Colonic mucosa (tissue), 4 donors: ENCODE results near the gene BIK. TPM values are rescaled to one million over a fixed set of nuclear protein-coding genes. Genes with fewer than 3 reads are reported as not detected.
"Not testable (repeated sequence)": the region's sequence is repeated elsewhere in the genome, so short reads cannot be mapped to it uniquely, and the experiment has no call there.

Experiments
- DNase-seq: peaks from one replicate; pipeline ENCODE4 v3.0.0-alpha.2; 2020
- H3K27ac ChIP-seq: fragments of 200-600 bp; one replicate; pipeline ENCODE4 v1.8.0; 2021
- H3K27me3 ChIP-seq: fragments of 200-600 bp; one replicate; pipeline ENCODE4 v1.8.0; 2021
- H3K36me3 ChIP-seq: fragments of 200-600 bp; one replicate; pipeline ENCODE4 v1.8.0; 2021
- H3K4me1 ChIP-seq: fragments of 200-600 bp; one replicate; pipeline ENCODE4 v1.8.0; 2021; ENCODE audit warnings: mild to moderate bottlenecking
- H3K4me3 ChIP-seq: fragments of 200-600 bp; one replicate; pipeline ENCODE4 v1.8.0; 2021
- H3K9ac ChIP-seq, 2 donors: one replicate each; pipeline ENCODE4 v1.7.0; 2013; ENCODE audit warnings: control low read depth in 2 of 2, low read depth in 2 of 2, low read length in 2 of 2
- H3K9me3 ChIP-seq: fragments of 200-600 bp; one replicate; pipeline ENCODE4 v1.8.0; 2021
- CTCF ChIP-seq: fragments of 200-600 bp; IDR thresholded peaks from one replicate; pipeline ENCODE4 v1.8.0; 2022; ENCODE audit warnings: antibody characterized with exemption, mild to moderate bottlenecking
- intact Hi-C: fragments of 100-400 bp; cut with DNase I; formaldehyde crosslinking; loops from one replicate; pipeline ENCODE4 v1.14.1; 2022
- total RNA-seq, 2 donors: library from RNA; stranded (reverse); fragmentation: NEBNext Ultra II Directional in 1 of 2; extraction: Animal tissue kit (Norgen Biotek cat#: 25700) in 1 of 2; gene quantifications; one replicate each; pipeline ENCODE4 v1.2.1, GENCODE V29; 2021
- donor health status: healthy.
- donor health status: DM: no; HTN: no; CAD: no.
- donor health status: DM: no; HTN: no; CAD: no.

BIK gene
- total RNA-seq, 2 donors from 2014 or later: 29.5 to 31.4 TPM

DNA sequence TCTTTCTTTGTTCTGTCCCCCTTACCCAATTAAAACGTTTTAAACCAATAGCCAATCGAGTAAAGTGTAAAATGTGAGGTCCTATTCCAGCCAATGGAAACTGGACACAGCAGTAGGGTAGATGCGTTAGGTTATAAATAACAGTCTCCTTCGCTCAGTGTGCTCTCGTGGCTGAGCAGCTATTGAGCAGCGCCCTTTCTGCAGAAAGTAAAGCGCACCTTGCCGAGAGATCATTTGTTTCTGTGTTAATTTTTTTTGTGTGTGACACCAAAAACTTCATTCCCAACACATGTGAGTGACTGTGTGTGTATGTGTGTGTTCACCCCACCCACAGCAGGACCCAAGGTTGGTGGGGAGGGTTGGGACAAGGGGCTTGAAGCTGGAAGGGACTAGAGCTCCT is 14.1 kb upstream of the BIK start:
- intact Hi-C loops: no loop called here
- DNase-seq: no peak
- Histone ChIP-seq H3K36me3 (no peaks in the 10 kb centered on the region), H3K27ac (no peak overlapping the region), H3K4me3 (no peak overlapping the region), H3K9me3 (no peaks in the 10 kb centered on the region), H3K27me3 (no peaks in the 10 kb centered on the region), H3K4me1 (no peaks in the 10 kb centered on the region), H3K9ac (no peak overlapping the region)
- TF ChIP-seq CTCF: no peak

GRCh38 chr22:43098356-43098755 is 12.2 kb upstream of the BIK start:
- intact Hi-C loops: no loop called here

DNA sequence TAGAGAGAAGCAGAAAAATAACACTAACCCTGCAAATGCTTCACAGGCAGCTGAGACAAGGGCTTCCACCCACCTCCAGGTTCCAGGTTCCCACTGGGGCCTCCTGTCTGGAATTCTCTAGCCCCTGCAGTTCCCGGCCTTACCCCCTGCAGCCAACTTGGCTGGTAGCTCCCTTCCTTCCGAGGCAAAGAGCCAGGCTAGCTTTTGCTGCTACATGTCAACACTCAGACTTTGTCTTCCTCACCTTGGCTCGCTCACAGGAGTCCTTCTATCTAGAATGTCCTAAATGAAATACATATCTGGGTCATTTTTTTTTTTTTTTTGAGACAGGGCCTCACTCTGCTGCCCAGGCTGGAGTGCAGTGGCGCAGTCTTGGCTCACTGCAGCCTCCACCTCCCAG is 11.5 kb upstream of the BIK start:
- no peaks in the 10 kb centered on the region for H3K4me1 ChIP-seq
- H3K4me3 ChIP-seq: no peak overlapping the region
- DNase-seq: no peak
- no peak for TF ChIP-seq CTCF
- H3K27me3 ChIP-seq: no peaks in the 10 kb centered on the region
- H3K36me3 ChIP-seq: no peaks in the 10 kb centered on the region
- H3K9me3 ChIP-seq: no peaks in the 10 kb centered on the region
- intact Hi-C loops: no loop called here
- H3K9ac ChIP-seq: no peak overlapping the region
- H3K27ac ChIP-seq: no peak overlapping the region

More at GRCh38 chr22:43098356-43098755, 12.2 kb upstream of the BIK start:
- Histone ChIP-seq H3K9ac (no peak overlapping the region), H3K9me3 (no peaks in the 10 kb centered on the region), H3K4me1 (no peaks in the 10 kb centered on the region), H3K27me3 (no peaks in the 10 kb centered on the region), H3K4me3 (no peak overlapping the region), H3K36me3 (no peaks in the 10 kb centered on the region), H3K27ac (no peak overlapping the region)
- no peak for DNase-seq
- no peak for TF ChIP-seq CTCF

- no peak overlapping the region for H3K4me3 ChIP-seq
- H3K27ac ChIP-seq: no peak overlapping the region
- intact Hi-C loops: no loop called here
- no peaks in the 10 kb centered on the region for H3K9me3 ChIP-seq
- no peak for DNase-seq
- H3K4me1 ChIP-seq: no peaks in the 10 kb centered on the region
- no peak for TF ChIP-seq CTCF
- no peaks in the 10 kb centered on the region for H3K27me3 ChIP-seq
- H3K36me3 ChIP-seq: no peaks in the 10 kb centered on the region
- H3K9ac ChIP-seq: no peak overlapping the region
These were observed 10.3 kb upstream of the BIK start for GRCh38 chr22:43100225-43100624.

- Histone ChIP-seq H3K4me3 (no peak overlapping the region), H3K27ac (no peak overlapping the region), H3K4me1 (no peaks in the 10 kb centered on the region), H3K36me3 (no peaks in the 10 kb centered on the region), H3K9me3 (no peaks in the 10 kb centered on the region), H3K9ac (no peak overlapping the region), H3K27me3 (no peaks in the 10 kb centered on the region)
- DNase-seq: no peak
- no peak for TF ChIP-seq CTCF
- intact Hi-C loops: no loop called here
These were observed 9.2 kb upstream of the BIK start for GRCh38 chr22:43101306-43101705.

- intact Hi-C loops, H3K27ac ChIP-seq, DNase-seq: not testable (repeated sequence)
These were observed 6.4 kb upstream of the BIK start for GRCh38 chr22:43104056-43104625.

DNA sequence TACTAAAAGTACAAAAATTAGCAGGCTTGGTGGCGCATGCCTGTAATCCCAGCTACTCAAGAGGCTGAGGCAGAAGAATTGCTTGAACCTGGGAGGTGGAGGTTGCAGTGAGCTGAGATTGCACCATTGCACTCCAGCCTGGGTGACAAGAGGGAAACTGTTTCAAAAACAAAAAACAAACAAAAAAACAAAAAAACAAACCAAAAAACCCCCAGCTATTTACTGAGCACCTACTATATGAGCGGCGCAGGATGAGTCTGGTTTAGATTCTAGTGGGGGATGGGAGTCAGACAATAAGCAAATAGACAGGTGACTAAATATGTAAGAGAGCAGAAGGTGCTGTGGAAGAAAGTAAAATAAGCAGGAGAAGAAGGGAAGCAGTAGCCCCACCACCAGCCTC is 5.6 kb upstream of the BIK start:
- H3K4me1 ChIP-seq, H3K9me3 ChIP-seq, H3K27ac ChIP-seq, DNase-seq, H3K9ac ChIP-seq, H3K36me3 ChIP-seq, intact Hi-C loops, H3K4me3 ChIP-seq, H3K27me3 ChIP-seq: not testable (repeated sequence)

More at GRCh38 chr22:43104056-43104625, 6.4 kb upstream of the BIK start:
- H3K4me1 ChIP-seq, H3K4me3 ChIP-seq, H3K9ac ChIP-seq, H3K36me3 ChIP-seq, H3K27me3 ChIP-seq, H3K9me3 ChIP-seq: not testable (repeated sequence)
